Mononuclear cell (primary cell): Measurements from ENCODE around the gene CBL. TPM values are rescaled to one million over a fixed set of nuclear protein-coding genes. Genes with fewer than 3 reads are reported as not detected.

Experiments
- H3K27me3 ChIP-seq: 2 replicates; pipeline ENCODE4 v1.6.0; 2011; ENCODE audit warnings: low read length, control low read depth; ENCODE audit not compliant: insufficient read depth
- H3K4me1 ChIP-seq: 2 replicates; pipeline ENCODE4 v1.5.1; 2011; ENCODE audit warnings: mild to moderate bottlenecking, low read length, control low read depth; ENCODE audit not compliant: insufficient read depth
- H3K4me3 ChIP-seq: 2 replicates; pipeline ENCODE4 v1.5.1; 2011; ENCODE audit warnings: mild to moderate bottlenecking, low read length, moderate library complexity
- H3K9me3 ChIP-seq: 2 replicates; pipeline ENCODE4 v1.5.1; 2011; ENCODE audit warnings: low read depth, mild to moderate bottlenecking, control low read depth, low read length
- total RNA-seq: library from RNA; depleted of rRNA; stranded (reverse); fragments of >200 nt; gene quantifications from one replicate; pipeline ENCODE4 v1.2.3, GENCODE V29; 2012

Gene CBL
- total RNA-seq, 1 donor = 16.0 TPM

DNA sequence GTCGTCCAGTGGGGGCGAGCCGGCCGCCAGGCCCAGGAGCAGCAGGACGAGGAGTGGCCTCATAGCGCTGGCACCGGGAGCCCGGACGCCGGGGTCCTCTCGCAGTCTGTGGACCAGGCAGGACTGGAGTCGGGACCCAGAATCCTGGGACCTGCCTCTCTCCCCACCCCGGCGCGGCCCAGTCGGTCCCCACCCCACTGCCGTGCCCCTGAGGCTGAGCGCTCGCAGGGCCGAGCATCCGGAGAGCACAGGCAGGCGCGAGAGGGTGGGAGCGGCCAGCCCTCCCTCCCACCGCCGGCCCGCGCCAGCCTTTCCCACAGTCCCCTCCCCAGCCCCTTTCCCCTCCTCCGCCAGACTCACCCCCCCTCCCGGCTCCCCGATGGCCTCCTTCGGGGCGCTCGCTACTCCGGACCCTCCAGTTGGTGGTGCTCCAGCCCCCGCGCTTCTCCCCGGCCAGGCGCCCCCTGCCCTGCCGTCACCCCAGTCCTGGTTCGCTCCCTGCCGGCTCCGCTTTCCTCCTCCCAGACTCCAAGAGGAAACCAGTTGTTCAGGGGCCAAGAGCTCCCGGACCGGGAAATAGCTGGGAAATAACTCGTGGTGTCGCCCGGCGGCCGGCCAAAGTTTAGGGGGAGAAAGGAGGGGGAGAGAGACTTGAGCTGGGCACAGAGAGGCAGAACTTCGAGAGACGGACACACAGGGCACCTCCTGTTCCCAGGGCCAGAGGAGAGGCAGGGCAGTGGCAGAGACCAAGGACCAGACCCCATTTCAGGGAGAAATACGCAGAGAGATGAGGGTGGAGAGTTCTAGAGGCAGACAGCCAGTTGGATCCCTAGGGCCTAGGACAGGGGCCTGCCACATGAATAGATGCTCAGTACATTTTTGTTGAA is 134.4 kb downstream of the CBL start, which contains the start of gene C1QTNF5:
TSS of gene C1QTNF5 (minus strand) at position 549 of the 887 bp plus-strand sequence. CDS start at position 63, 486 bp downstream.
- peaks cover 31% of the 10 kb centered on the region for H3K27me3 ChIP-seq
- no peak within 1 kb of the TSS for H3K4me3 ChIP-seq
- H3K9me3 ChIP-seq = no peaks in the 10 kb centered on the region
- peaks cover 26% of the 10 kb centered on the region for H3K4me1 ChIP-seq

GRCh38 chr11:119341222-119342022 is 135.3 kb downstream of the CBL start:
- Histone ChIP-seq H3K4me3 (no peak overlapping the region), H3K27me3 (peaks cover 31% of the 10 kb centered on the region), H3K9me3 (no peaks in the 10 kb centered on the region), H3K4me1 (peaks cover 26% of the 10 kb centered on the region)

DNA sequence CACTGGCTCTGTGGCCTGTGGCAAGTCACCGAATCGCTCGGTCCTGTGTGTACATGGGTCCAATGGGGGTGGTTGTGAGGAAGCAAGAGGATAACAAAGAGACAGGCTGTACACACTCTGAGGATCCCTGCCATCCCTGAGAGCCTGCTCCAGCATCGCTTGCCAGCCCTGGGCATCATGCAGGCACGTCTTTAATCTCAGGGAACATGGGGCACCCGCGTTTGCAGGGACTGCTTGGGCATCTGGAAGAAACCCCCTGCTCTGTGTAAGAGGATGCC is 135.8 kb downstream of the CBL start:
- Histone ChIP-seq H3K9me3 (no peaks in the 10 kb centered on the region), H3K27me3 (peaks cover 31% of the 10 kb centered on the region)

DNA sequence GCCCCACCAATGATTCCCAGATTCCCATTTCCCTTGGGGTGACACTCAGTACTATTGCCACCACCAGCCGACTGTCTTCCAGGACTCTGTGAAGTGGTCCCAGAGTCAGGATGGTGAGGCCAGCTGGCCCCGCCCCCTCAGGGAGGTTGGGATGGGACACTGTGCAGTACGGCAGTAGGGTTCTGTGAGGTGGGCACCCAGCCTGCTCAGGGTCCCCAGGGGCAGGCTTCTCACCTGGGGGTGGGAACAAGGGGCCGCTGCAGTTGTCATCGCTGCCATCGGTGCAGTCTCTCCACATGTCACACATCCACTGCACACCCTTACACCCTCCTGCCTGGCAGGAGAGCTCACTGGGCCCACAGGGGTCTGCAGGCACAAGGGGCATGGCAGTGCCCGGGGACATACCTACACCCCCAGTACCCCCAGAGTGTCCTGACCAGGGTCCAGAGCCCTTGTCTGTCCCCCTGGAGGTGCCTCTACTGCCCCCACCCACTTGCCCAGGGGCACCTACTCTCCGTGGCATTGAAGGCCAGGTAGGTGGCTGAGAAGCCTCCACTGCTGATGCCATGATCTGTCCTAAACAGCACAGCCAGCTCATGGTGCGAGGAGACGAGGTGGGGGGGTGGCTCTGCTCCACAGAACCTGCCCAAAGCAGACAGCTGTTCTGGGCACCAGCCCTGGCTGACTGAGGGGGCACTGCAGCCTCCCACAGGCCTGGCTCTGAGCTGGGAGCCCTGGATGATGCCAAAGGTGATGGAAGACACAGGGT is 136.4 kb downstream of the CBL start:
- H3K4me1 ChIP-seq = peaks cover 26% of the 10 kb centered on the region
- peaks cover 31% of the 10 kb centered on the region for H3K27me3 ChIP-seq
- no peak overlapping the region for H3K4me3 ChIP-seq
- no peaks in the 10 kb centered on the region for H3K9me3 ChIP-seq

More for the DNA sequence above, 135.8 kb downstream of the CBL start:
- no peak overlapping the region for H3K4me3 ChIP-seq
- peaks cover 26% of the 10 kb centered on the region for H3K4me1 ChIP-seq

- no peaks in the 10 kb centered on the region for H3K9me3 ChIP-seq
- peaks cover 30% of the 10 kb centered on the region for H3K27me3 ChIP-seq
- peaks cover 22% of the 10 kb centered on the region for H3K4me1 ChIP-seq
- H3K4me3 ChIP-seq = no peak overlapping the region
These were observed 137.6 kb downstream of the CBL start for GRCh38 chr11:119343726-119344125.

- Histone ChIP-seq H3K4me1 (peaks cover 19% of the 10 kb centered on the region), H3K4me3 (no peak overlapping the region), H3K27me3 (peaks cover 23% of the 10 kb centered on the region), H3K9me3 (no peaks in the 10 kb centered on the region)
These were observed 138.3 kb downstream of the CBL start for GRCh38 chr11:119344291-119345010.

GRCh38 chr11:119345685-119346084 is 139.5 kb downstream of the CBL start:
- no peak overlapping the region for H3K4me3 ChIP-seq
- peaks cover 14% of the 10 kb centered on the region for H3K27me3 ChIP-seq
- H3K4me1 ChIP-seq = peaks cover 8% of the 10 kb centered on the region
- no peaks in the 10 kb centered on the region for H3K9me3 ChIP-seq

DNA sequence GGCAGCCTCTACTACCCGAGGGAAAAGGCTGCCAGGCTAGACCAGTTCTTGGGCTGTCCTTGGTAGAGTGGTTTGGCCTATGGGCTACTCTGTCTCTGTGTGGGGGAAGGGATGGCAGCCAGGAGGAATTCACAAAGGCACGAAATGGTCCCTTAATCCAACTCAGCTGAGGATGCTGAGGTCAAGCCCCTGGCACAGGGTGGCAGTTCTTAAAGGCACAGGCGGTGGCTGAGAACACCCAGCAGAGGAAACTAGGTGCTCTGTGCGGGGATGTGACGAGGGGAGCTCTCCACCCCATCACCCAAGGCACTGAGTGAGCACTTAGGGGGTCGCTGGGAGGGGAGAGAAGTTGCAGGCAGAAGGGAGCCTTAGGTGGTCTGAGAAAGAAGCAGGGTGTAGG is 140.5 kb downstream of the CBL start, which contains the start of gene MFRP:
TSS of gene MFRP (minus strand) at position 101 of the 400 bp plus-strand sequence. CDS start 192 bp downstream, outside the sequence.
- Histone ChIP-seq H3K27me3 (peaks cover 5% of the 10 kb centered on the region), H3K4me1 (no peaks in the 10 kb centered on the region), H3K4me3 (no peak within 1 kb of the TSS), H3K9me3 (no peaks in the 10 kb centered on the region)

DNA sequence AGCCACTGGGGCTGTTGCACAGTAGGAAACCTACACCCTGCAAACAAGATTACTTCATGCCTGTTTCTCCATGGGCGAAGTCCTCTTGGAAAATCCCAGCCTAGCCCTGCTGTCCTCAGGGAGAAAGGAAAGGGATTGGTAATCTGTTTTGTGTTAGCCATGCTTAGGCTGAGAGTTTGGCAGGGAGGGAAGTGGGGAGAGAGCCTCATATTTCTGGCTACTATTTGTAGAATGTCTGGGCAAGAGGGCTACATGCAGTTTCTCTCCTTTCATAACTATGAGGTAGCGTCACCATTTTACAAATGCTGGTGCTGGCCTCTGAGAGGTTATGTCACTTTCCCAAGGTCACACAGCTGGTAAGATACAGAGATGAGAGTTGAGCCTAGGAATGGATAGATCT is 141.1 kb downstream of the CBL start:
- Histone ChIP-seq H3K4me3 (no peak overlapping the region), H3K27me3 (peaks cover 5% of the 10 kb centered on the region), H3K4me1 (no peaks in the 10 kb centered on the region), H3K9me3 (no peaks in the 10 kb centered on the region)

GRCh38 chr11:119347940-119348605 is 141.9 kb downstream of the CBL start:
- no peaks in the 10 kb centered on the region for H3K4me1 ChIP-seq
- H3K9me3 ChIP-seq = no peaks in the 10 kb centered on the region
- H3K27me3 ChIP-seq = peaks cover 7% of the 10 kb centered on the region
- no peak overlapping the region for H3K4me3 ChIP-seq

DNA sequence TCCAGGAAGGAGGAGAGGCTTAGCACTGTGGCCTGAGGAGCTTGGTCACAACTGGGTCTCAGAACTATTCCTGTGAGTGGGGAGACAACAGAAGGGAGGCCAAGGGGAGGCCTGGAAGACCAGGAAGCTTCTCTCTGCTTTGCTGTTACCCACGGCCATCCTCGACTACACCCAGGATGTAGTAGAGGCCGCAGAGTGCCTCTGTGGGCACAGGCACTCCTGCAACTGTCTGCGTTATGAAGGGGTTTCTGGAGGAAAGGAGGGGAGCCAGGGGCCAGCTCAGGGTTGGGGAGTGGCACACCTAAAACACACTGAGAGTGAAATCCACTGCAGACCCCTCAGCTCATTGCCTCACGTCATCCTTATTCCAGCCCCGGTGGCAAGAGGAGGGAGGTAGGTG is 144.2 kb downstream of the CBL start:
- Histone ChIP-seq H3K4me1 (no peaks in the 10 kb centered on the region), H3K4me3 (no peak overlapping the region), H3K27me3 (peaks cover 14% of the 10 kb centered on the region), H3K9me3 (no peaks in the 10 kb centered on the region)

DNA sequence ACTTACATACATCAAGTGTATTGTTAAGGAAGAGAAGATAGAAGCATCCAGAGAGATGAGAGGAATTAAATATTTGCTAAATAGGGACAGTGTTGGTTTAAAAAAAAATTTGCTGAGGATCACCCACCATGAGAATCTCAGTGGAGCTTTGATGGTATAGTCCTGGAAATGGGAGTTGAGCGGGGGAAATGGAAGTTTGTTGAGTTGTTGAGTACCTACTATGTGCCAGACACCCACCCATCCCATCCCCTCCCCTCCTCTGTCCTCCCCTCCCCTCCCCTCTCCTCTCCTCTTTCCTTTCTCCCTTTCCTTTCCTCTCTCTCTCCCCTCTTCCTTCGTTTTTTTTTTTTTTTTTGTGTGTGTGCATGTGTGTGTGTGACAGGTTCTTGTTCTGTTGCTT is 145.1 kb downstream of the CBL start:
- Histone ChIP-seq H3K4me1 (peaks cover 4% of the 10 kb centered on the region), H3K4me3 (no peak overlapping the region), H3K27me3 (peaks cover 18% of the 10 kb centered on the region), H3K9me3 (no peaks in the 10 kb centered on the region)

DNA sequence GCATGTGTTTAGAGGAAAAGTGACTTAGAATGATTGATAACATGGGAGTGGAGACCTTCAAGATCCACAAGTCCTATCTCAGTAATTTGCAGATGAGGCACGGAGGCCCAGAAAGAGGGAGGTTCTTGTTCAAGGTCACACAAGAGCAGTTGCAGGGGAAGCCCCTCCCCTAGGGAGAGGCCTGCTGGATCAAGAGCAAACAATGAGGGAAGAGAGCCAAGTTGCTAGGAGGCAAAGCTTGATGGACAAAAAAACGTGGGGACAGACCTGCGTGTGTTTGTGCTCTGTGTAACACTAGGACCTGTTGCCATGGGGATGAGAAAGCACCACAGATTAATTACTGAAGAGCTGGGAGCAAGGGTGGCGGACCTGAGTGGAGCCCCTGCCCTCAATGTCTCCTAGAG is 146.7 kb downstream of the CBL start:
- peaks cover 7% of the 10 kb centered on the region for H3K4me1 ChIP-seq
- peaks cover 18% of the 10 kb centered on the region for H3K27me3 ChIP-seq
- no peaks in the 10 kb centered on the region for H3K9me3 ChIP-seq
- no peak overlapping the region for H3K4me3 ChIP-seq
